ENCODE data around the gene AVPR2. TPM values are rescaled to one million over a fixed set of nuclear protein-coding genes. Genes with fewer than 3 reads are reported as not detected.

The AVPR2 gene
- total RNA-seq, 1 donor from 2014 or later = not detected

GRCh38 chrX:153867139-153867538, 37.3 kb upstream of the AVPR2 start:
- DNase-seq (ENCODE audit: low spot score) = no peak
- Histone ChIP-seq H3K79me2 (ENCODE audit: low read depth) (no peaks in the 10 kb centered on the region), H3K4me1 (peaks cover 6% of the 10 kb centered on the region), H2AFZ (replicated peaks) (no peak overlapping the region), H3F3A (ENCODE audit: low read depth) (no peaks in the 10 kb centered on the region), H3K4me2 (no peak overlapping the region), H3K36me3 (no peaks in the 10 kb centered on the region), H3K4me3 (no peak overlapping the region), H4K20me1 (ENCODE audit: low read depth) (no peaks in the 10 kb centered on the region), H3K27ac (no peak overlapping the region), H3K9ac (no peak overlapping the region), H3K27me3 (peaks cover 4% of the 10 kb centered on the region), H3K9me3 (ENCODE audit: low read depth) (no peaks in the 10 kb centered on the region)
- H3K36me3 Mint-ChIP-seq = peaks cover 2% of the 10 kb centered on the region
- TF ChIP-seq EZH2phosphoT487 (IDR thresholded peaks at IDR 0.05) = no peak
- no peak for TF ChIP-seq CTCF (IDR thresholded peaks at IDR 0.05)
- TF ChIP-seq EZH2 (IDR thresholded peaks at IDR 0.05) = no peak
- no peak overlapping the region for H3K4me3 Mint-ChIP-seq
- H3K4me1 Mint-ChIP-seq = peaks cover 18% of the 10 kb centered on the region
- peaks cover 12% of the 10 kb centered on the region for H3K27me3 Mint-ChIP-seq (ENCODE audit: insufficient read depth, low read depth)
- H3K9me3 Mint-ChIP-seq = peaks cover 19% of the 10 kb centered on the region
- no peak overlapping the region for H3K27ac Mint-ChIP-seq

GRCh38 chrX:153867671-153868070, 36.8 kb upstream of the AVPR2 start:
- H3K79me2 ChIP-seq (ENCODE audit: low read depth) = no peaks in the 10 kb centered on the region
- H3K27me3 ChIP-seq = peaks cover 4% of the 10 kb centered on the region
- no peak overlapping the region for H3K27ac Mint-ChIP-seq
- H3K4me3 Mint-ChIP-seq = no peak overlapping the region
- H3K4me2 ChIP-seq = no peak overlapping the region
- H3K9ac ChIP-seq = no peak overlapping the region
- peaks cover 4% of the 10 kb centered on the region for H3K4me1 ChIP-seq
- no peak overlapping the region for H3K4me3 ChIP-seq
- peaks cover 22% of the 10 kb centered on the region for H3K4me1 Mint-ChIP-seq
- H3F3A ChIP-seq (ENCODE audit: low read depth) = no peaks in the 10 kb centered on the region
- peaks cover 14% of the 10 kb centered on the region for H3K27me3 Mint-ChIP-seq (ENCODE audit: insufficient read depth, low read depth)
- H4K20me1 ChIP-seq (ENCODE audit: low read depth) = no peaks in the 10 kb centered on the region
- H2AFZ ChIP-seq (replicated peaks) = no peak overlapping the region
- peaks cover 24% of the 10 kb centered on the region for H3K9me3 Mint-ChIP-seq
- H3K36me3 Mint-ChIP-seq = peaks cover 2% of the 10 kb centered on the region
- H3K9me3 ChIP-seq (ENCODE audit: low read depth) = no peaks in the 10 kb centered on the region
- DNase-seq (ENCODE audit: low spot score) = no peak
- no peaks in the 10 kb centered on the region for H3K36me3 ChIP-seq
- H3K27ac ChIP-seq = no peak overlapping the region
- no peak for TF ChIP-seq EZH2phosphoT487 (IDR thresholded peaks at IDR 0.05)
- no peak for TF ChIP-seq EZH2 (IDR thresholded peaks at IDR 0.05)
- no peak for TF ChIP-seq CTCF (IDR thresholded peaks at IDR 0.05)

DNA sequence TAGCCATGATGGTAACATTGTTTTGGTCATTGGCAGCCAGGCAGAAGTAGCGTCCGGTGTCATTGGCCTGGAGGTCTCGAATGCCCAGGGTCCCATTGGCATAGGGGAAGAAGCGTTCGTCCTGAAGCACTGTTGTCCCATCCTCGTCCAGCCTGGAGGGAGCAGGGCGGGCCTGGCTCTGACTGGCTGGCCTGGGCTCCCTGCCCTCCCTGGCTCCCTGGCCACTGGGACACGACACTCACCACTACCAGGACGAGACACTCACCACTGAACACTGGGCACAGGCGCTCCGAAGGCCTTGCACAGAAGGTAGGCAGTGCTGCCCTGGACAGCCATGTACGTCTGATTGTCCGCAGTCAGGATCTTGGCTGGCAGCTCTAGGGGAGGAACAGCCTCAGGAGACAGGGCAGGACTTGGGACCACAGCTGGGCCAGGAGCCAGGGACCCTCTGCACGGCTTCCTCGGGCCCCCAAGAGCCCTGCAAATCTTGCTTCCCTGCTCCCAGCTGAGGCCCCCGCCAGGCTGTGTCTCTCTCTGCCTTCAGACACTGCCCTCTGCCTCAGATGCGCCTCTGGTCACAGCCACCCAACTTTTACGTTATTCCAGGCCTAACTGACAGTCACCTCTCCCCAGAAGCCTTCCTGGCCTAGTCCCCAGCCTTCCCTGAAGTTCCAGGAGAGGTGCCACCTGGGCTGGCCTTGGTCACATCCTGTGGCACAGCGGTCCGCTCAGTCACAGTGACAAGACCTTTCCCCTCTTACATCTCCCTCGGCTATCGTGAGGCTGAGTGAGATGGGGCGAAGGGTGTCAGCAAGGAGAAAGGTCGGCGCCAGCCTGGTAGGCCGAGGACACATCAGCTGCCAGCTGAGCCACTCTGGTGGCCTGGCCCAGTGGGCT, 35.6 kb upstream of the AVPR2 start:
- peaks cover 14% of the 10 kb centered on the region for H3K27me3 Mint-ChIP-seq (ENCODE audit: insufficient read depth, low read depth)
- no peak overlapping the region for H3K4me2 ChIP-seq
- H3K27ac Mint-ChIP-seq = no peak overlapping the region
- H3K4me1 ChIP-seq = peaks cover 7% of the 10 kb centered on the region
- no peaks in the 10 kb centered on the region for H3K36me3 ChIP-seq
- H3K79me2 ChIP-seq (ENCODE audit: low read depth) = no peaks in the 10 kb centered on the region
- no peak overlapping the region for H3K27ac ChIP-seq
- H3K36me3 Mint-ChIP-seq = peaks cover 2% of the 10 kb centered on the region
- no peak for DNase-seq (ENCODE audit: low spot score)
- no peak overlapping the region for H3K9ac ChIP-seq
- H3K4me3 Mint-ChIP-seq = no peak overlapping the region
- H4K20me1 ChIP-seq (ENCODE audit: low read depth) = peaks cover 6% of the 10 kb centered on the region
- TF ChIP-seq EZH2phosphoT487 (IDR thresholded peaks at IDR 0.05) = no peak
- TF ChIP-seq EZH2 (IDR thresholded peaks at IDR 0.05) = no peak
- TF ChIP-seq CTCF (IDR thresholded peaks at IDR 0.05) = no peak
- H3K9me3 ChIP-seq (ENCODE audit: low read depth) = no peaks in the 10 kb centered on the region
- H3K9me3 Mint-ChIP-seq = peaks cover 24% of the 10 kb centered on the region
- peaks cover 2% of the 10 kb centered on the region for H3K27me3 ChIP-seq
- H3F3A ChIP-seq (ENCODE audit: low read depth) = peaks cover 2% of the 10 kb centered on the region
- H3K4me1 Mint-ChIP-seq = peaks cover 25% of the 10 kb centered on the region
- H2AFZ ChIP-seq (replicated peaks) = no peak overlapping the region
- H3K4me3 ChIP-seq = no peak overlapping the region

Data from neural progenitor cell (in vitro differentiated cells).